ENCODE measurements around the gene GPC6.

DNA sequence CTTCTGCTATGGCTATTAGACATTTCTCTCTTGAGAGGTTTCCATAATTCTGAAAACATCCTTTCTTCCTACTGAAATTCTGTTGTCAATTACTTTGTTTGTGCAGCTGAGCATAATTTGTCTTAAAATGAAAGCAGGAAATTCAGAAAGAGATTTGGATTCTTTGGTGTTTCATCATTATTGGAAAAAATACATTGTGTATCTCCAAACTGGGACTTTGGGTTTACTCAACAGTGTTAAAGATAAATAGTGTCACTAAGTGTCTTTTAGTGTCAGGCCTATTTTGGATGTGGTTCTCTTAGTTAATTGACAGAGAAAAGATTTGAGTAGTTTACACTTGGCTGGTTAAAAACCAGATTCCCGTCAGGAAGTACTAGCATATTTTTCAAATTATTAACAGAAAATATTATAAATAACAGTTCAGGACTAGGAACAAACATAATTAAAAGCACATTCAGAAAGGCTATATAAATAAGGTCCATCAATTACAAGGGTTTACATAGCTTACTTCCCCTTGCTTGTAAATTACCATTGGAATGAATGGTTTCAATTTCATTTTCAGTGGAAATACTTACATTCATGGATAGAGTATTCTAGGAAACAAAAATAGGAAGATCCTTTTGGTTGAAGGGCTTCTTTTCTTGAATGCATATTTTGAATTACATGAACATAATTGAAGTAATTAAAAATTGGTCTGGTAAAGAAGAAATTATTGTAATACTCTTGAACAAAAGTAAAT lies 483.1 kb downstream of the GPC6 start:
- TF ChIP-seq EZH2phosphoT487 (IDR thresholded peaks at IDR 0.05; ENCODE audit: insufficient read depth, low read depth) (no peak), EZH2 (IDR thresholded peaks at IDR 0.05; ENCODE audit: insufficient read depth, poor library complexity, severe bottlenecking) (no peak)

All from GM23248 (cell line).